GM19238 (cell line): Measurements from ENCODE around the gene VPS35L.

Experiments
- DNase-seq: peaks from one replicate; pipeline ENCODE4 v3.0.0; 2011; ENCODE audit warnings: low spot score; ENCODE audit not compliant: insufficient read length

The VPS35L gene

DNA sequence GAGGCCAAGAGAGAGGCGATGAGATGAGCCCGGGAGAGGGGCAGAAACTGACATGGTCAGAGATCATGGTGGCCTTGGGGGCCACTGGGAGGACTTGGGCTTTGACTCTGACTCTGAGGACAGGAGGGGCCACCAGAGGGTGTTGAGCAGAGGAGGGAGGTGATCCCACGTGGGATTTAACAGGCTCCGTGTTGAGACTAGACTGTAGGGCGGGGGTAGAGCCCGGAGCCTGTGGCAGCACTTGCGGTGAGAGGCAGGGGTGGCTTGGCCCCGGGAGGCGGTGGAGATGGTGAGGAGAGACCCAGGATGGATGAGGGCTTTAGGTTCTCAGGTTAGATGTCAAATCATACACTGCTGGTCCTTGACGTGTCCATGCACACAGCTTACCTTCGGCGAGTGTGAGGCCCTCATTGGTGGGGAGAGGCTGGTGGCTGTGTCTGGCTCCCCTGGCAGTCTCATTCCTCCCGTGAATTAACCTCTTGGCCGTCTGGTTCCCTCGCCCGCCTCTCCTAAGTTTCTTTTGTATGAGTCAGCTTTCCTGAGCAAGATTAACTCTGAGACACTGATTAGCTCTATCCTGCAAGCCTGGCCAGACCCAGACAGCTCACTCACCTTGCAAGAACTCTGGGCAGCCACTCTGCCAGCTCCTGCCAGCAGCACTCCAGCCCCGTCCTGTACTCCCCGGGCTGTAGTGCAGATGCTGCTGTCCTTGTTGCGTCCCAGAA lies 39.7 kb downstream of the VPS35L start:
- no peak for DNase-seq

DNA sequence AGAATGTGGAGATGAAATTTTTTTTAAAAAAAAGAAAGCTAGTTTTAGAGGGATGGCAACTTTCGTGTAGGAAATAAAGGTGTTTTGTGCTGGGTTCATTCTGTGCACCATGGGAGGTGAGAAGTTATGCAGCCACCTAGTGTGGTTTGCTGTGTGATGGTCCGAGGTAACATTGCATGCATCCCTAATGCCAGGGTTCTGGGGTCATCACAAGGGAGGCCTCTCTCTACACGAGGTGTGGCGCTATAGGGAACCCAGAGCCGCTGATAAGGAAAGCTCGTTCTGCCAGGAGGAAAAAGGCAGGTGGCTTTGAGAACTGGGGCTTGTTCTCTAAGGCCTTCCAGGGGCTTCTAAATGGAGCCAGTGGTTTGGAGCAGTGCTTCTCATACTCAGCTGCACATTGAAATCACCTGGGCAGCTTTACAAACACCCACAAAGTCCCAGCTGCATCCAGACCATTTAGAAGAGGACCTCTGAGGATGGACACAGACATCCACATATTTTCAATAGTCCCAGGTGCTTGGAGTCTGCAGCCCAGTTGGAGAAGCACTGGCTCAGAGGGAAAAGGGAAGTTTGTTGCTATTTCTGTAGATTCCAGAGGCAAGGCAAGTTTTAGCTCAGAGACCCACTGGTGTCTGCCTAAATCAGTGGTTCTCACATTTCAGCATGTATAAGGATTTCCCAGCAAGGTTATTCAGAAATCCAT lies 43.5 kb downstream of the VPS35L start:
- no peak for DNase-seq

GRCh38 chr16:19599968-19600716 lies 44.6 kb downstream of the VPS35L start:
- DNase-seq: no peak

- DNase-seq: no peak
These were observed 45.8 kb downstream of the VPS35L start for GRCh38 chr16:19601083-19601976.

DNA sequence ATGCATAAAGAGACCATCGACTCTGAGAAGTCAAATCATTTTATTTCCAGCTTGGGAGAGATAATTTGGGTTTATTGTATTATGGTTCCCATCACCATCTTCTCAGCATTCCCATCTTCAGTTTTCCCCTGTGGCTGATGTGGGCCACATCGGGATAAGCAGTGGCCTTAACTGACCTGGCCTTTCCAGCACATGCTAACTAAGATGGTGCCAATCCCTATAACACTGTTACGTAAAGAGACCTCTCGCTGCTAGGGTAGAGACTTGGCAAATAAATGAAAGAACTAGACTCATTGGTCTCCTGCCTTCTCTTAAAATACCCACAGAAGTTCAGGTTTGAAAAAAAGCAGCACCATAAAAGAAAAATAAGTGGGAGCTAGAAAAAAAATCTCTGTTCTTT lies 49.4 kb downstream of the VPS35L start:
- DNase-seq: no peak

- DNase-seq: no peak
These were observed 50.2 kb downstream of the VPS35L start for GRCh38 chr16:19605701-19606100.

GRCh38 chr16:19607616-19608280 lies 52.2 kb downstream of the VPS35L start:
- no peak for DNase-seq

GRCh38 chr16:19609359-19609758 lies 53.9 kb downstream of the VPS35L start:
- DNase-seq: no peak

- DNase-seq: no peak
These were observed 54.7 kb downstream of the VPS35L start for GRCh38 chr16:19610200-19610599.

GRCh38 chr16:19613834-19614233 lies 58.3 kb downstream of the VPS35L start:
- DNase-seq: no peak

DNA sequence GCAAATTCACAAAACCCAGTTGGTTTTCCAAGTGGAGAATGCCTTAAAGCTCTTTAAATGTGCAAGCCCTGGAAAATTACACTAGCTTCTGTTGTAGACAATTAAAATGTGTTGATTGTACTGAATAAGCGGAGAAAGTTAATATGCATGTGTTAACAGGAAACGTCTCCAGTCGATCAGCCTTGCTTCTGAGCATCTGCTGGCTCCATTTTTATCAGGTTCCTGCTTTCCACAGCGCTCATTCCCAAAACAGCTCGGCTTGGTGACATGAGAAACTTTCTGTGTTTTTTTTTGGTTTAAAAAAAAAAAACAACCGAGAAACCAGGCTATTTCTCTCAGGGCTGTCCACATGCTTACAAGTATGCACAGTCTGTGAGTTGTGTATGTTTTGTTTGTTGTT lies 60.7 kb downstream of the VPS35L start:
- no peak for DNase-seq

- no peak for DNase-seq
These were observed 63.4 kb downstream of the VPS35L start for GRCh38 chr16:19618876-19619275.

DNA sequence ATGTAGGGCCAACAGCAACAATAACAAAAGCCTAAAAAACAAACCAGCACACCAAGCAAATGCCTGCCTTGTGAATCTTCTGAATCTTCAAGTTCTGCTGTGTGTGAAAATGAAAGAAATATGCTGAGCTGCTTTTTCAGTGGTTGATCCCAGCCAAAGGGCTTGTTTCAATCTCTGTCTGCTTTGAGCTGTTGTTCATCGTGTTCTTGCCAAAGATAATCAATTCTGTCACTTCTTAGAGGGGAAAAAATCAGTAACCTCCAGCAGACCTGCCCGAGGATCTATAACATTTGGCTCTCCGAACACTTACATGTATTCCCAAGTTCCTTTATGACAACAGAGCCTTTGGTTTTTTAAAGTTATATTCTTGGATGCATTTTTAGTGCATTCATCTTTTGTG lies 65.9 kb downstream of the VPS35L start:
- DNase-seq: no peak

DNA sequence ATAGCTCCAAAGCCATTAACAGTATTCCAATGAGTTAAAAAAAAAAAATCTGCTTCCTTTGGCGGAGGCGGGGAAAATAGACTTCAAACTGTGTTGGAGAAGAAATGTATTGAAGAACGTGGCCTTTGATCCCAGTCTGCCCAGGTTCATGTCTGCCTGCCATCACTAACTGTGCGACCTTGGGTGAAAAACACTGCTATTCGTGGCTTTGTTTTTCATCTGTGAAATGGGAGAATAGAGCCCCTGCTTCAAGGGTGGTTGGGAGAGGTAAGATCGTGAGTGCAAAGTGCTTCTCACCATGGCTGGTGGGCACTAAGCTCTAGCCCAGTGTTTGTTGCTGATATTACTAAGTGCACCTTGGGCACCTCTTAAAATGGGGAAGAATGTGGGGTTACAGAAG lies 69.5 kb downstream of the VPS35L start:
- DNase-seq: no peak

GRCh38 chr16:19636436-19637267 lies 81.1 kb downstream of the VPS35L start:
- no peak for DNase-seq

GRCh38 chr16:19639986-19640421 lies 84.5 kb downstream of the VPS35L start:
- DNase-seq: no peak

GRCh38 chr16:19642501-19642900 lies 87.0 kb downstream of the VPS35L start:
- DNase-seq: no peak

GRCh38 chr16:19644877-19645276 lies 89.4 kb downstream of the VPS35L start:
- DNase-seq: no peak

- DNase-seq: no peak
These were observed 90.1 kb downstream of the VPS35L start for GRCh38 chr16:19645557-19645981.

- no peak for DNase-seq
These were observed 94.5 kb downstream of the VPS35L start for GRCh38 chr16:19649980-19650379.
